B cell (primary cell): Measurements from ENCODE around the gene AGTRAP. TPM values are rescaled to one million over a fixed set of nuclear protein-coding genes. Genes with fewer than 3 reads are reported as not detected.

Experiments used
- ATAC-seq: fragments of 200-7000 bp; cut with Tn5 transposase; one replicate; pipeline ENCODE4 v1.10.0; 2021; ENCODE audit warnings: low read depth, mild to moderate bottlenecking, moderate number of reproducible peaks, moderate library complexity
- CTCF ChIA-PET: fragments of 350-600 bp; sonication (Branson Sonifier 250); formaldehyde crosslinking; loops from one replicate; lab custom pipeline; 2021; ENCODE audit warnings: antibody characterized with exemption, inconsistent platforms; lab: Charles Lee
- POLR2A ChIA-PET: fragments of 350-600 bp; sonication (Branson Sonifier 250); formaldehyde crosslinking; loops from one replicate; lab custom pipeline; 2021; ENCODE audit warnings: antibody characterized with exemption; lab: Charles Lee
- DNase-seq: peaks from one replicate; pipeline ENCODE4 v3.0.0; 2013
- H2AFZ ChIP-seq: 2 replicates; pipeline ENCODE4 v1.6.1; 2012; ENCODE audit warnings: mild to moderate bottlenecking, low read depth, low read length; ENCODE audit not compliant: insufficient read depth, poor library complexity, severe bottlenecking
- H3K27ac ChIP-seq, 2 donors: 1 replicate in 1 of 2; 2 replicates in 1 of 2; pipeline ENCODE4 v1.5.1; 2012 to 2013; ENCODE audit warnings: low read length in 2 of 2, mild to moderate bottlenecking in 2 of 2, moderate library complexity in 1 of 2
- H3K27me3 ChIP-seq, 4 experiments: fragments of 200-600 bp in 1 of 4; sonication (generic) in 1 of 4; replicated peaks in 1 of 4; 1 replicate in 2 of 4; 2 replicates in 2 of 4; pipeline versions ENCODE4 v1.6.1 to v1.7.0; 2013 to 2016; ENCODE audit warnings: low read length in 3 of 4, mild to moderate bottlenecking in 2 of 4, mixed read lengths in 1 of 4, moderate library complexity in 1 of 4; ENCODE audit not compliant: insufficient read depth in 4 of 4, control insufficient read depth in 3 of 4; ENCODE audit errors: control extremely low read depth in 1 of 4
- H3K36me3 ChIP-seq, 2 experiments: replicated peaks in 1 of 2; 1 replicate in 1 of 2; 2 replicates in 1 of 2; pipeline versions ENCODE4 v1.6.1 to v1.7.1; 2013; ENCODE audit warnings: low read length in 1 of 2; ENCODE audit not compliant: insufficient read depth in 2 of 2, control insufficient read depth in 1 of 2; ENCODE audit errors: control extremely low read depth in 1 of 2, extremely low read depth in 1 of 2
- H3K4me1 ChIP-seq, 2 donors: fragments of 200-600 bp in 1 of 2; sonication (generic) in 1 of 2; 1 replicate in 1 of 2; 2 replicates in 1 of 2; pipeline versions ENCODE4 v1.5.1 to v1.6.1; 2013 to 2017; ENCODE audit warnings: low read length in 2 of 2; ENCODE audit not compliant: control insufficient read depth in 2 of 2, insufficient read depth in 2 of 2
- H3K4me2 ChIP-seq: replicated peaks from 2 replicates; pipeline ENCODE3; 2012; ENCODE audit warnings: mild to moderate bottlenecking, low read depth, low read length; ENCODE audit not compliant: poor library complexity, severe bottlenecking
- H3K4me3 ChIP-seq, 5 experiments: fragments of 200-600 bp in 1 of 5; sonication (generic) in 1 of 5; 1 replicate in 3 of 5; 2 replicates in 2 of 5; pipeline versions ENCODE4 v1.5.1 to v1.7.0; 2011 to 2016; ENCODE audit warnings: low read length in 4 of 5, mild to moderate bottlenecking in 4 of 5, low read depth in 2 of 5, control low read depth in 1 of 5, moderate library complexity in 1 of 5; ENCODE audit not compliant: insufficient read depth in 1 of 5; ENCODE audit errors: control extremely low read depth in 1 of 5, extremely low read depth in 1 of 5
- H3K79me2 ChIP-seq: fragments of 200-600 bp; sonication (generic); one replicate; pipeline ENCODE4 v1.6.0; 2016; ENCODE audit warnings: low read length; ENCODE audit not compliant: control insufficient read depth, insufficient read depth
- H3K9ac ChIP-seq: fragments of 200-600 bp; sonication (generic); 2 replicates; pipeline ENCODE4 v1.6.1; 2017; ENCODE audit warnings: mild to moderate bottlenecking, low read length, moderate library complexity
- H3K9me3 ChIP-seq, 3 donors: one replicate each; pipeline versions ENCODE4 v1.6.1 to v1.7.1; 2013; ENCODE audit warnings: low read length in 2 of 3; ENCODE audit not compliant: control insufficient read depth in 2 of 3, insufficient read depth in 1 of 3; ENCODE audit errors: control extremely low read depth in 1 of 3
- H4K20me1 ChIP-seq: 2 replicates; pipeline ENCODE4 v1.6.0; 2012; ENCODE audit warnings: mild to moderate bottlenecking, low read length; ENCODE audit not compliant: insufficient read depth, control insufficient read depth, poor library complexity, severe bottlenecking
- H3K27ac Mint-ChIP-seq: one replicate; pipeline ENCODE4 v1.8.0; 2021; ENCODE audit warnings: mixed read lengths
- H3K27me3 Mint-ChIP-seq: one replicate; pipeline ENCODE4 v1.8.0; 2021; ENCODE audit warnings: mixed read lengths
- H3K4me1 Mint-ChIP-seq: one replicate; pipeline ENCODE4 v1.8.0; 2021; ENCODE audit warnings: mixed read lengths
- H3K4me3 Mint-ChIP-seq: one replicate; pipeline ENCODE4 v1.8.0; 2021; ENCODE audit warnings: mixed read lengths
- H3K9me3 Mint-ChIP-seq: one replicate; pipeline ENCODE4 v1.8.0; 2022; ENCODE audit warnings: mixed read lengths; ENCODE audit not compliant: insufficient read depth
- CTCF ChIP-seq: fragments of 200-600 bp; IDR thresholded peaks from one replicate; pipeline ENCODE4 v1.8.0; 2022; ENCODE audit warnings: antibody characterized with exemption, mild to moderate bottlenecking
- EZH2 ChIP-seq: IDR thresholded peaks from 2 replicates; pipeline ENCODE4 v1.6.1; 2012; ENCODE audit warnings: borderline replicate concordance, low read depth, mild to moderate bottlenecking, moderate library complexity, low read length; ENCODE audit not compliant: insufficient read depth, poor library complexity, severe bottlenecking
- WGBS: methylation state at CpG from one replicate; pipeline ENCODE4 v1.1.5; 2013; ENCODE audit warnings: missing lambda C conversion rate; ENCODE audit not compliant: insufficient coverage; 5-methylcytosine and 5-hydroxymethylcytosine counted together
- intact Hi-C: fragments of 100-400 bp; cut with micrococcal nuclease; formaldehyde crosslinking; loops from one replicate; pipeline ENCODE4 v1.10.0; 2022
- polyA plus RNA-seq: library from polyadenylated mRNA; depleted of rRNA; stranded (reverse); fragments of >200 nt; gene quantifications from 2 replicates; pipeline ENCODE4 v1.2.3, GENCODE V29; 2012
- total RNA-seq, 2 donors: library from RNA; stranded (reverse); fragments of 120-200 nt in 1 of 2; gene quantifications; 1 replicate in 1 of 2; 2 replicates in 1 of 2; pipeline versions ENCODE4 v1.2.3 to v1.2.4, GENCODE V29; 2013 to 2022

Gene AGTRAP
- total and polyA plus RNA-seq, 2 donors (not counting 1 experiment from before 2014, with no cell fraction given): 18.3 to 44.9 TPM

- H3K4me2 ChIP-seq: no peak overlapping the region
- 83% methylated on average over 18 of the region's 19 CpGs for WGBS
- ChIA-PET CTCF (no interaction called here), POLR2A (no interaction called here)
- Mint-ChIP-seq H3K9me3 (no peaks in the 10 kb centered on the region), H3K27ac (no peak overlapping the region), H3K4me3 (no peak overlapping the region), H3K27me3 (peaks cover 14% of the 10 kb centered on the region), H3K4me1 (peaks cover 3% of the 10 kb centered on the region)
- no peak overlapping the region for H3K27ac ChIP-seq
- H3K36me3 ChIP-seq: no peaks in the 10 kb centered on the region
- no peak overlapping the region for H2AFZ ChIP-seq
- TF ChIP-seq CTCF (no peak), EZH2 (no peak)
- peaks cover 6 to 7% of the 10 kb centered on the region in 2 donors for H3K4me1 ChIP-seq
- no peak for DNase-seq
- ATAC-seq: no peak
- peaks cover 0 to 21% (median 2%) of the 10 kb centered on the region in 4 experiments for H3K27me3 ChIP-seq
- H3K4me3 ChIP-seq: no peak overlapping the region
- intact Hi-C loops: no loop called here
- no peaks in the 10 kb centered on the region for H3K79me2 ChIP-seq
- H3K9me3 ChIP-seq: peaks cover 0 to 5% (median 0%) of the 10 kb centered on the region in 3 donors
- H3K9ac ChIP-seq: no peak overlapping the region
- H4K20me1 ChIP-seq: no peaks in the 10 kb centered on the region
Observed at GRCh38 chr1:11765661-11766428, 29.9 kb downstream of the AGTRAP start.

GRCh38 chr1:11766429-11766776 lies 30.5 kb downstream of the AGTRAP start:
- DNase-seq (no peak), ATAC-seq (no peak)
- POLR2A ChIA-PET: no interaction called here
- no peak overlapping the region for H3K27ac Mint-ChIP-seq
- H3K4me1 Mint-ChIP-seq: peaks cover 3% of the 10 kb centered on the region
- Histone ChIP-seq H3K36me3 (no peaks in the 10 kb centered on the region), H3K4me3 (no peak overlapping the region), H2AFZ (no peak overlapping the region), H3K79me2 (no peaks in the 10 kb centered on the region), H3K27me3 (peaks cover 0 to 18% (median 2%) of the 10 kb centered on the region in 4 experiments), H3K4me2 (no peak overlapping the region), H3K27ac (no peak overlapping the region), H3K9ac (no peak overlapping the region), H4K20me1 (no peaks in the 10 kb centered on the region), H3K4me1 (peaks cover 6 to 7% of the 10 kb centered on the region in 2 donors), H3K9me3 (peaks cover 0 to 5% (median 0%) of the 10 kb centered on the region in 3 donors)
- intact Hi-C loops: no loop called here
- no peak for TF ChIP-seq CTCF
- no peak for TF ChIP-seq EZH2
- H3K27me3 Mint-ChIP-seq: peaks cover 11% of the 10 kb centered on the region
- no peaks in the 10 kb centered on the region for H3K9me3 Mint-ChIP-seq
- H3K4me3 Mint-ChIP-seq: no peak overlapping the region
- CTCF ChIA-PET: interaction anchor here (0.5 kb wide), 1 partner anchor 55 kb away, joined by 3 read pairs; no protein-coding TSS in a partner anchor
- WGBS: 89% methylated on average over 14 of the region's 14 CpGs
